Measurements from ENCODE around the gene SF3A1.

The SF3A1 gene

DNA sequence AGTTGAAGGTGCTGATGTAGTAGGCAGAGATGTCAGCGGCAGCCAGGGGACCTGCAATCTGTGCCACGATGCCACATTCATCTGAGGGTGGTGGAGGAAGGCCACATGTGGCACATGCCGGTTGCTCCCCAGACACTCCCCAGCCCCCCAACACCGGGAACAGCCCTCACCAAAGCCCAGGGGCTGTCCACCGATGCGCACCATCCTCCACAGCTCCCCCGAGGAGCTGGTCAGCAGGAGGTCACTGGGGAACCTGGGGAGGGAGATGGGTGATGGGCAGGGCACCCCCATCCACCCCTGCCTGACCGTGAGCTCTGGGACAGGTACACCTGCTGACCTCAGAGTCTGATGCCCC, 70.9 kb downstream of the SF3A1 start:
- H3K36me3 ChIP-seq (ENCODE audit: insufficient read depth), result no peaks in the 10 kb centered on the region
- no peak overlapping the region for H3K4me2 ChIP-seq
- H4K20me1 ChIP-seq (ENCODE audit: insufficient read depth), result no peaks in the 10 kb centered on the region
- TF ChIP-seq, protein P1, sequence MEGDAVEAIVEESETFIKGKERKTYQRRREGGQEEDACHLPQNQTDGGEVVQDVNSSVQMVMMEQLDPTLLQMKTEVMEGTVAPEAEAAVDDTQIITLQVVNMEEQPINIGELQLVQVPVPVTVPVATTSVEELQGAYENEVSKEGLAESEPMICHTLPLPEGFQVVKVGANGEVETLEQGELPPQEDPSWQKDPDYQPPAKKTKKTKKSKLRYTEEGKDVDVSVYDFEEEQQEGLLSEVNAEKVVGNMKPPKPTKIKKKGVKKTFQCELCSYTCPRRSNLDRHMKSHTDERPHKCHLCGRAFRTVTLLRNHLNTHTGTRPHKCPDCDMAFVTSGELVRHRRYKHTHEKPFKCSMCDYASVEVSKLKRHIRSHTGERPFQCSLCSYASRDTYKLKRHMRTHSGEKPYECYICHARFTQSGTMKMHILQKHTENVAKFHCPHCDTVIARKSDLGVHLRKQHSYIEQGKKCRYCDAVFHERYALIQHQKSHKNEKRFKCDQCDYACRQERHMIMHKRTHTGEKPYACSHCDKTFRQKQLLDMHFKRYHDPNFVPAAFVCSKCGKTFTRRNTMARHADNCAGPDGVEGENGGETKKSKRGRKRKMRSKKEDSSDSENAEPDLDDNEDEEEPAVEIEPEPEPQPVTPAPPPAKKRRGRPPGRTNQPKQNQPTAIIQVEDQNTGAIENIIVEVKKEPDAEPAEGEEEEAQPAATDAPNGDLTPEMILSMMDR (conservative IDR thresholded peaks at IDR 0.05; ENCODE audit: low read depth, low read length), result no peak
- no peak overlapping the region for H3K27ac ChIP-seq
- H3K4me1 ChIP-seq (ENCODE audit: low read depth, poor library complexity, severe bottlenecking), result peaks cover 28% of the 10 kb centered on the region
- H3K79me2 ChIP-seq (ENCODE audit: insufficient read depth, low read depth), result no peaks in the 10 kb centered on the region
- H3K4me3 ChIP-seq (IDR thresholded peaks at IDR 0.05; ENCODE audit: insufficient read depth, low read depth, low read length), result no peak overlapping the region
- no peaks in the 10 kb centered on the region for H3K27me3 ChIP-seq (ENCODE audit: insufficient read depth, low read depth)
- H3K9ac ChIP-seq, result no peak overlapping the region
- no peak overlapping the region for H2AFZ ChIP-seq (ENCODE audit: low read depth)

DNA sequence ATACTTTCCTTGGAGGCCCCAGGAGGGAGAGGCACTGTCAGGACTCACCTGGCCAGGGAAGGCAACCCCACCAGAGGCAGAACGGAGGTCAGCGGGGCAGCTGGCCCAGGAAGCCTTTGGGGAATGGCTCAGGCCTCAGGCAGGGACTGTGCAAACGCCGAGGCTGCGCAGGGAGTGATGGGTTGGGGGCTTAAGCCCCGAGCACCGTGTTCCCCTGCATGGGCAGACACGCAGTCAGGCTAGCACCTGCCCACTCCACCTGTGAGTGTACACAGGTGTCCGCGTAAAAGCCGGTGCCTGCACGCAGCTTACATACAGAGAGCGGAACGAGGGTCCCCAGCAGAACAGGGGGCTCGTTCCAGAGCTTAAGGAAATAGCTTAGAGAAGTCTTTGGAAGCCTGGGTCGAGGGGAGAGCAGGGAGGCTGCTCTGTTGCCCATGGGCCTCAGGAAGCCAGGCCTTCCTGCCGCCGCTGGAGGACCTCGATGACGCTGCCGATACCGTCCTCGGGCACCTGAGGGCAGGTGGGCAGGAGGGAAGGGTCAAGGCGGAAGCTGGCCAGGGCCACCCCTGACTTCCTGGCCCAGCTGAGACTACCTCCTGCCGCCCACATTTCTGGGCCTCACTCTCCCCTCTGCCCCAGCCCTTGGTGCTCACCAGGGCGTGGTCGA, 71.4 kb downstream of the SF3A1 start:
- H2AFZ ChIP-seq (ENCODE audit: low read depth), result no peak overlapping the region
- TF ChIP-seq, protein P1 (conservative IDR thresholded peaks at IDR 0.05; ENCODE audit: low read depth, low read length), result no peak

DNA sequence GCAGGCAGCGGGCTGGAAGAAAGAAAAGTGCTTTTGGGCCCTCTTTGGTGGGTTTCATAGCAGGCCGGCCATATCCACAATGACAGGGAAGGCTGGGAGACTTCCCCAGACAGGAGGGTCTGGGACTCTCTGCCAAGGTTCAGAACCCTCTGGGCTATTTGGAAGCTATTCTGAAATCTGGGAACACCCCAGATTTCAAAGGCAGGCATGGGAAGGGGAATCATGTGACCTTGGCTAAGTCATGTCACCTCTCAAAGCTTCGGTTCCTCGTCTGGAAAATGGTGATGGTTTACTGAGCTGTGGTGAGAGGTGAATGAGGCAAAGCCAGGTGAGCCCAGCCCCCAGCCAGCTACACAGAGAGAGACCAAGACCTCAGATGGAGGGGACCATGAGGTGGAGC, 72.0 kb downstream of the SF3A1 start:
- H3K27me3 ChIP-seq (ENCODE audit: insufficient read depth, low read depth), result no peaks in the 10 kb centered on the region
- no peak overlapping the region for H3K4me2 ChIP-seq
- H3K4me1 ChIP-seq (ENCODE audit: low read depth, poor library complexity, severe bottlenecking), result peaks cover 17% of the 10 kb centered on the region
- TF ChIP-seq, protein P1 (conservative IDR thresholded peaks at IDR 0.05; ENCODE audit: low read depth, low read length), result no peak
- no peak overlapping the region for H3K4me3 ChIP-seq (IDR thresholded peaks at IDR 0.05; ENCODE audit: insufficient read depth, low read depth, low read length)
- no peak overlapping the region for H3K9ac ChIP-seq
- H3K36me3 ChIP-seq (ENCODE audit: insufficient read depth), result no peaks in the 10 kb centered on the region
- H3K79me2 ChIP-seq (ENCODE audit: insufficient read depth, low read depth), result no peaks in the 10 kb centered on the region
- no peak overlapping the region for H2AFZ ChIP-seq (ENCODE audit: low read depth)
- H4K20me1 ChIP-seq (ENCODE audit: insufficient read depth), result no peaks in the 10 kb centered on the region
- H3K27ac ChIP-seq, result no peak overlapping the region

More for the DNA sequence above, 71.4 kb downstream of the SF3A1 start:
- H3K27me3 ChIP-seq (ENCODE audit: insufficient read depth, low read depth), result no peaks in the 10 kb centered on the region
- H4K20me1 ChIP-seq (ENCODE audit: insufficient read depth), result no peaks in the 10 kb centered on the region
- H3K36me3 ChIP-seq (ENCODE audit: insufficient read depth), result no peaks in the 10 kb centered on the region
- no peak overlapping the region for H3K4me3 ChIP-seq (IDR thresholded peaks at IDR 0.05; ENCODE audit: insufficient read depth, low read depth, low read length)
- H3K4me1 ChIP-seq (ENCODE audit: low read depth, poor library complexity, severe bottlenecking), result peaks cover 23% of the 10 kb centered on the region
- H3K27ac ChIP-seq, result no peak overlapping the region
- H3K79me2 ChIP-seq (ENCODE audit: insufficient read depth, low read depth), result no peaks in the 10 kb centered on the region
- no peak overlapping the region for H3K4me2 ChIP-seq
- no peak overlapping the region for H3K9ac ChIP-seq

DNA sequence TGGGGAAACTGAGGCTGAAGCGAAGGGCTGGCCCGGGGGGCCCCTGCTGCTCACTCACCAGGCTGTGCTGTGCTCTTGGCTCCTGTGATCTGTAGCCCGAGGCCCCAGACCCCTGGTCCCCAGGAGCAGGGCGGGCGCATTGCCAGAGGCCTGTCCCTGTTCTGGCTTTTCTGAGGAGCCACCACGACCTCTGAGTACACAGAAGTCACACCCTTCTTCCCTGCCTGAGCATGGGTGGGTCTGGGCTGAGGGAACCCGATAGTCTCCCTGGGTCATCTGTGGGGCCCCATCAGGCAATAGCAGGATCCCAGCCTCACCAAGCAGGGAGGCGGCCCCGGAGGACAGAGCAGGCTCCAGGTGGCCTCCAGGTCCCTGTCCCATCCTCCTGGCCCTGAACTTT, 72.5 kb downstream of the SF3A1 start:
- TF ChIP-seq, protein P1 (conservative IDR thresholded peaks at IDR 0.05; ENCODE audit: low read depth, low read length), result no peak
- Histone ChIP-seq H3K27ac (no peak overlapping the region), H3K9ac (no peak overlapping the region), H4K20me1 (ENCODE audit: insufficient read depth) (no peaks in the 10 kb centered on the region), H3K36me3 (ENCODE audit: insufficient read depth) (no peaks in the 10 kb centered on the region), H2AFZ (ENCODE audit: low read depth) (no peak overlapping the region), H3K4me2 (no peak overlapping the region), H3K4me3 (IDR thresholded peaks at IDR 0.05; ENCODE audit: insufficient read depth, low read depth, low read length) (no peak overlapping the region), H3K4me1 (ENCODE audit: low read depth, poor library complexity, severe bottlenecking) (peaks cover 16% of the 10 kb centered on the region), H3K79me2 (ENCODE audit: insufficient read depth, low read depth) (no peaks in the 10 kb centered on the region), H3K27me3 (ENCODE audit: insufficient read depth, low read depth) (no peaks in the 10 kb centered on the region)

All from KMS-11 (cell line).